IPS-18a (cell line): ENCODE data around the gene SRSF9.

Experiments used
- H3K27ac ChIP-seq: one replicate; pipeline ENCODE4 v1.5.1; 2013; ENCODE audit warnings: low read length
- H3K27me3 ChIP-seq: one replicate; pipeline ENCODE4 v1.6.1; 2013; ENCODE audit warnings: mild to moderate bottlenecking, low read length; ENCODE audit not compliant: control insufficient read depth, insufficient read depth
- H3K36me3 ChIP-seq: one replicate; pipeline ENCODE4 v1.6.1; 2013; ENCODE audit warnings: low read depth, low read length; ENCODE audit not compliant: control insufficient read depth
- H3K4me1 ChIP-seq: one replicate; pipeline ENCODE4 v1.6.1; 2013; ENCODE audit warnings: low read depth, low read length; ENCODE audit not compliant: control insufficient read depth
- H3K4me3 ChIP-seq: one replicate; pipeline ENCODE4 v1.5.1; 2013; ENCODE audit warnings: low read length
- H3K9ac ChIP-seq: one replicate; pipeline ENCODE4 v1.6.1; 2013; ENCODE audit warnings: mild to moderate bottlenecking, low read length, moderate library complexity
- H3K9me3 ChIP-seq: one replicate; pipeline ENCODE4 v1.6.1; 2013; ENCODE audit warnings: low read depth, low read length; ENCODE audit not compliant: control insufficient read depth

SRSF9 gene

DNA sequence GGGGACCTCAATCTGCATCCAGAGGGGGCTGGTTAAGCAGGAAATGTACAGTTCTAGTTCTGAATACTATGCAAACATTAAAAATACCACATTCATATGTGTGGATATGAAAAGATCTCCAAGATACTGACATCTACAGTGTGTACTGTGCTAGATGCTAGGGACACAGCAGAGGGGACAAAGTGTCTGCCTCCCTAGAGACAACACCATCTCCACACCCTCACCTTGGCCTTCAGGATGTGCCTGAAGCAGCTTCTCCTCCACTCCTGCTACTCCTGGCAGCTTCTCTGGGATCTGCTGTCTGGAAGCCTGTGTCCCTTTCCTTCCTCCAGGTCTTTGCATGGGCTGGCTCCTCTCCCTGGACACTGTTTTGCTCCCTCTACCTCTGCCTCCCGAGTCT, 10.7 kb upstream of the SRSF9 start:
- Histone ChIP-seq H3K27ac (no peak overlapping the region), H3K9me3 (no peaks in the 10 kb centered on the region), H3K9ac (no peak overlapping the region), H3K4me1 (no peaks in the 10 kb centered on the region), H3K36me3 (no peaks in the 10 kb centered on the region), H3K27me3 (no peaks in the 10 kb centered on the region), H3K4me3 (no peak overlapping the region)

DNA sequence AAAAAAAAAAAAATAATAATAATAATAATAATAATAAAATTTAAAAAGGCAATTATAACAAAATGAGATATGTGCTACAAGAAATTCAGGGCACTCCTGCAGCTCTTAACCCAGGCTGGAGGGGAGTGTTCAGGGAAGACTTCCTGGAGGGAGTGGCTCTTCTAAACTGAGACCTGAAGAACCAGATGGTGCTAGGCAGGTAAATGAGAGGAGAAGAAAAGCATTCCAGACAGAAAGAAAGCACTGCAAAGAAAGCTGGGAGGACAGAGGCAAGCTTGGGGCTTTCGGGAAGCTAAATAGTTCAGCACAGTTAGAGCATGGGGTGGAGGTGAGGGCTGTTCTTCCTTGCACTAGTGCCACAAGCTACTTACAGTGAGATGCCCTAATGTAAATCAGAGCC, 9.9 kb upstream of the SRSF9 start:
- Histone ChIP-seq H3K9ac (no peak overlapping the region), H3K4me3 (no peak overlapping the region), H3K27ac (no peak overlapping the region), H3K36me3 (no peaks in the 10 kb centered on the region), H3K27me3 (no peaks in the 10 kb centered on the region), H3K4me1 (no peaks in the 10 kb centered on the region), H3K9me3 (no peaks in the 10 kb centered on the region)

DNA sequence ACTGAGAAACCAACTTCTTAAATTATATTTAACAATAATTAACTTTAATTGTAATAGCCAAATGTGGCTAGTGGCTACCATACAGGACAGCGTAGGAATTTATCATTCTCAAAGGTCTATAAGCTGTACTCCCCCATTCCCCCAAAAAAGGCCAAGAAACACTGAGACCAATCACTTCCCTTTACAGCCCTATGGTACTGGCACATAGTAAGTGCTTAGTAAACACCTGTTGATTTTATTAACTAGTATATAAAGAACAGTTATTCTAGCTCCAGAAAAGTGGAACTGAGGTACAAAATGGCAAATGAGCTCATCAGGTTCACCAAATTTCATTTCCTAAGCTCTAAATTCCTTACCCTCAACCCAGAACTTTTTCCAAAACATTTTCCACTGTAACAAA, 6.1 kb upstream of the SRSF9 start:
- Histone ChIP-seq H3K27me3 (no peaks in the 10 kb centered on the region), H3K9me3 (no peaks in the 10 kb centered on the region), H3K4me3 (no peak overlapping the region), H3K27ac (no peak overlapping the region), H3K4me1 (no peaks in the 10 kb centered on the region), H3K9ac (no peak overlapping the region), H3K36me3 (no peaks in the 10 kb centered on the region)

DNA sequence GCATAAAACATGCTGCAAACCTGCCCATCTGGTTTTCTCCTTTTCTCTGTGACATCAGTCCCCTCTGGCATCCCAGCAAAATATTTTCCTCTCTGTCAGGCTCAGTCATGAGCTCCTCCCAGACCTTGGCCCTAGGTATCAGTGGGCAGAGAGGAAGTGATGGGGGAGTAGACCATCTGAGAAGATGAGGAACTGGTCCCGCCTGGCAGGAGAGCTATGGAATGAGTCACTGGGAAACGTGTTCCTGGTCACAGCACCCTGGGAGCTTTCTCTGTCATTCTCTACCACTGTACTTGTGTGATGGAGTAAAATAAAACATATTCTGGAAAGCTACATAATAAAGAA, 5.0 kb upstream of the SRSF9 start:
- Histone ChIP-seq H3K27me3 (no peaks in the 10 kb centered on the region), H3K4me3 (no peak overlapping the region), H3K27ac (no peak overlapping the region), H3K36me3 (no peaks in the 10 kb centered on the region), H3K4me1 (no peaks in the 10 kb centered on the region), H3K9ac (no peak overlapping the region), H3K9me3 (no peaks in the 10 kb centered on the region)

- H3K4me1 ChIP-seq, result no peaks in the 10 kb centered on the region
- H3K9ac ChIP-seq, result no peak overlapping the region
- H3K36me3 ChIP-seq, result no peaks in the 10 kb centered on the region
- H3K27ac ChIP-seq, result no peak overlapping the region
- H3K4me3 ChIP-seq, result no peak overlapping the region
- H3K27me3 ChIP-seq, result no peaks in the 10 kb centered on the region
- H3K9me3 ChIP-seq, result no peaks in the 10 kb centered on the region
These were observed 4.5 kb upstream of the SRSF9 start for GRCh38 chr12:120473807-120474615.

GRCh38 chr12:120472521-120472920, 3.0 kb upstream of the SRSF9 start:
- H3K4me3 ChIP-seq, result no peak overlapping the region
- no peaks in the 10 kb centered on the region for H3K4me1 ChIP-seq
- H3K9me3 ChIP-seq, result no peaks in the 10 kb centered on the region
- no peaks in the 10 kb centered on the region for H3K27me3 ChIP-seq
- H3K9ac ChIP-seq, result no peak overlapping the region
- no peak overlapping the region for H3K27ac ChIP-seq
- peaks cover 3% of the 10 kb centered on the region for H3K36me3 ChIP-seq

DNA sequence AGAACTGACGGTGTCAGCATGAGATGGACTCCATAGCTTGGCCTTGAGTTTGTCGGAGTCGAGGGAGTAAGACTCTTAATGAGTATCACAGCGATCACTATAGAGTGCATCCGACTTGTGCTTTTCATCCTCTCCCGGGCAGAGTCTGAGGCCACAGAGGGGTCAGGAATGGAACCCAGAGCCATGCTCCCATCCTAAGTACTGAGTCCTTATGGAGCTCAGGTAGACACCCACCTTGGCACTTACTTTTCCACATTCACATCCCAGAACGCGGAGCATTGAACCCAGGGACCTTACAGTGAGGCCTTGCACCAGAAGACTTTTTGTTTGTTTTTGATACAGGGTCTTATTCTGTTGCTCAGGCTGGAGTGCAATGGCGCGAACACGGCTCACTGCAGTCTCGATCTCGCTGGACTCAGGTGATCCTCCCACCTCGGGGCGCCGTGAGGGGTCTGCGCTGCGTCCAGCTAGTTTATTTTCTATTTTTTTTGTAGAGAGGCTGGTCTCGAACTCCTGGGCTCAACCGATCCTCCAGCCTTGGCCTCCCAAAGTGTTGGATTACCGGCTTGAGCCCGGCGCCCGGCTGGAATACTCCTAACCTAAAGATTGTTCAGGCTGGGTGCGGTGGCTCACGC, 719 bp upstream of the SRSF9 start:
- H3K27ac ChIP-seq, result no peak overlapping the region
- peak overlapping the region; percentile 69 for H3K4me3 ChIP-seq
- H3K9me3 ChIP-seq, result no peaks in the 10 kb centered on the region
- H3K27me3 ChIP-seq, result no peaks in the 10 kb centered on the region
- H3K36me3 ChIP-seq, result peaks cover 14% of the 10 kb centered on the region
- peak overlapping the region; percentile 75 for H3K9ac ChIP-seq
- no peaks in the 10 kb centered on the region for H3K4me1 ChIP-seq

GRCh38 chr12:120468821-120469449, 613 bp downstream of the SRSF9 start:
- Histone ChIP-seq H3K9ac (peak overlapping the region; percentile 75), H3K36me3 (peaks cover 27% of the 10 kb centered on the region), H3K27ac (peak overlapping the region; percentile 54), H3K9me3 (no peaks in the 10 kb centered on the region), H3K27me3 (no peaks in the 10 kb centered on the region), H3K4me1 (no peaks in the 10 kb centered on the region), H3K4me3 (peak overlapping the region; percentile 94)

- Histone ChIP-seq H3K36me3 (peaks cover 33% of the 10 kb centered on the region), H3K27me3 (no peaks in the 10 kb centered on the region), H3K4me3 (peak overlapping the region; percentile 94), H3K9ac (peak overlapping the region; percentile 75), H3K27ac (no peak overlapping the region), H3K4me1 (no peaks in the 10 kb centered on the region), H3K9me3 (no peaks in the 10 kb centered on the region)
These were observed 1.2 kb downstream of the SRSF9 start for GRCh38 chr12:120468325-120468820.

DNA sequence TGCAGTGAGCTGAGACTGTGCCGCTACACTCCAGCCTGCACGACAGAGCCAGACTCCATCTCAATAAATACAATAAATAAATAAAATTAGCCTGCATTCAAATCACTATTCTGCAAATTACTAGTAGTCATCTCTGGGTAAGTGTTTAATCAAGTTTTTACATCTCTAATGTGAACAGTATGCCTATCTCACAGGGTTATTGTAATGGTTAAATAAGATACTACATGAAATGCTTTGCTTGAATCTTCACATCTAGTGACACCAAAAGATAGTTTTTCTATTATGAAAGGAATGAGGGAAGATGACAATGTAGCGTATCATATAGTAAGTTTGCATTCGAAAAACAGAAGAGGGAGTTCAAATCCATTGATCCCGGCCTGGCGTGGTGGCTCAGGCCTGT, 2.1 kb downstream of the SRSF9 start:
- Histone ChIP-seq H3K27me3 (no peaks in the 10 kb centered on the region), H3K4me3 (no peak overlapping the region), H3K4me1 (no peaks in the 10 kb centered on the region), H3K9me3 (no peaks in the 10 kb centered on the region), H3K36me3 (peaks cover 41% of the 10 kb centered on the region), H3K9ac (no peak overlapping the region), H3K27ac (no peak overlapping the region)

GRCh38 chr12:120466560-120467315, 2.8 kb downstream of the SRSF9 start:
- H3K4me1 ChIP-seq, result no peaks in the 10 kb centered on the region
- no peak overlapping the region for H3K27ac ChIP-seq
- no peaks in the 10 kb centered on the region for H3K27me3 ChIP-seq
- no peaks in the 10 kb centered on the region for H3K9me3 ChIP-seq
- peaks cover 47% of the 10 kb centered on the region for H3K36me3 ChIP-seq
- H3K9ac ChIP-seq, result no peak overlapping the region
- no peak overlapping the region for H3K4me3 ChIP-seq
